Kidney epithelial cell (primary cell): Measurements from ENCODE around the gene PADI6. TPM values are rescaled to one million over a fixed set of nuclear protein-coding genes. Genes with fewer than 3 reads are reported as not detected.

Source experiments
- DNase-seq: peaks from one replicate; pipeline ENCODE4 v3.0.0-alpha.2; 2010; ENCODE audit warnings: low read depth
- H3K27me3 ChIP-seq: 2 replicates; pipeline ENCODE4 v1.6.0; 2011; ENCODE audit warnings: low read length; ENCODE audit not compliant: control insufficient read depth, insufficient read depth
- H3K36me3 ChIP-seq: 2 replicates; pipeline ENCODE4 v1.5.1; 2011; ENCODE audit warnings: low read length; ENCODE audit not compliant: control insufficient read depth, insufficient read depth
- H3K4me3 ChIP-seq: 2 replicates; pipeline ENCODE4 v1.5.1; 2011; ENCODE audit warnings: low read depth, mild to moderate bottlenecking, control low read depth, low read length
- total RNA-seq: library from RNA; depleted of rRNA; stranded (reverse); fragments of >200 nt; gene quantifications from 2 replicates; pipeline ENCODE4 v1.2.3, GENCODE V29; 2015
- TF ChIP-seq, protein P1 (sequence below): IDR thresholded peaks from 2 replicates; pipeline ENCODE4 v1.5.1; 2011; ENCODE audit warnings: mild to moderate bottlenecking, moderate library complexity, low read length, control low read depth, inconsistent platforms; ENCODE audit not compliant: insufficient read depth, poor library complexity, severe bottlenecking

Gene PADI6
- total RNA-seq, 1 donor from 2014 or later: not detected

DNA sequence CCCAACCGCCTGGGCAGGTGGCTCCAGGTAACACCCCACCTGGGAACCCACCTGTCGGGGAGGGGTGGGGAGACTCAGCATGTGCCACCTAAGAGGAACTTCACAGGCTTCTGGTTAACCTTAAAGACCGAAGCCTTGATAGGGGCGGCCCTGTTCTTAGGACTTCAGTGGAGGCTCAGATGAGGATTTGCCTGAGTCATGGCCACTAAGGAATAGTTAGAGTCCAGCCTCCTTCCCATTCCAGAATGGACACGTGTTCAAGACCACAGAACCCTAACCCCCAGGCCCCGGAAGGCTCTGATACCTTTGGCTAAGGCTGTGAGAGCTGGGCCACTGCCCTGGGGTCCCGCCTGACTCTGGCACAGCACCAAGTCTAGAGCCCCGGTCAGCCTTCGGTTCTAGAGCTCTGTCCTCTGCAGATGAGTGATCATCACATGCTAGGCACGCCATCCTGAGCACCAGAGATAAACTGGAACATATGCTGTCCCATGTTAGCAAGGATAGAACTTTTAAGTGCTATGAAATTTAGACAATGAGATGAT, 20.3 kb downstream of the PADI6 start:
- DNase-seq: no peak
- peaks cover 2% of the 10 kb centered on the region for H3K27me3 ChIP-seq
- TF ChIP-seq, protein P1, sequence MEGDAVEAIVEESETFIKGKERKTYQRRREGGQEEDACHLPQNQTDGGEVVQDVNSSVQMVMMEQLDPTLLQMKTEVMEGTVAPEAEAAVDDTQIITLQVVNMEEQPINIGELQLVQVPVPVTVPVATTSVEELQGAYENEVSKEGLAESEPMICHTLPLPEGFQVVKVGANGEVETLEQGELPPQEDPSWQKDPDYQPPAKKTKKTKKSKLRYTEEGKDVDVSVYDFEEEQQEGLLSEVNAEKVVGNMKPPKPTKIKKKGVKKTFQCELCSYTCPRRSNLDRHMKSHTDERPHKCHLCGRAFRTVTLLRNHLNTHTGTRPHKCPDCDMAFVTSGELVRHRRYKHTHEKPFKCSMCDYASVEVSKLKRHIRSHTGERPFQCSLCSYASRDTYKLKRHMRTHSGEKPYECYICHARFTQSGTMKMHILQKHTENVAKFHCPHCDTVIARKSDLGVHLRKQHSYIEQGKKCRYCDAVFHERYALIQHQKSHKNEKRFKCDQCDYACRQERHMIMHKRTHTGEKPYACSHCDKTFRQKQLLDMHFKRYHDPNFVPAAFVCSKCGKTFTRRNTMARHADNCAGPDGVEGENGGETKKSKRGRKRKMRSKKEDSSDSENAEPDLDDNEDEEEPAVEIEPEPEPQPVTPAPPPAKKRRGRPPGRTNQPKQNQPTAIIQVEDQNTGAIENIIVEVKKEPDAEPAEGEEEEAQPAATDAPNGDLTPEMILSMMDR: no peak
- H3K4me3 ChIP-seq: no peak overlapping the region
- no peaks in the 10 kb centered on the region for H3K36me3 ChIP-seq

DNA sequence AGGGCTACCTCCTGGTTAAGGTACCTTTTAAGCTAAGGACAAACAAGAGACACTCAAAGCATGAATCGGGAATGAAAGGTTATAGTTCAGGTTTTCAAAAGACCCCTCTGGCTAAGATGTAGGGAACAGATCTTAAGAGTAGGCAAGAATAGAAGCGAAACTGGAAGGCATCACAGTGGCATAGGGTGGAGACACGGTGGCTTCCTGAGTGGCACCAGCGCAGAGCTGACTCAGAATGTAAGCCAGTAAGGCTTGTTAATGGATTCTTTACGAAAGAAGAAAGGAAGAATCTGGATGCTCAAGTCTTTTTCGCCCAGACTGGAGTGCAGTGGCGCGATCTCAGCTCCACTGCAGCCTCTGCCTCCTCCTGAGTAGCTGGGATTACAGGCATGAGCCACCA, 21.2 kb downstream of the PADI6 start:
- Histone ChIP-seq H3K36me3 (no peaks in the 10 kb centered on the region), H3K27me3 (peaks cover 2% of the 10 kb centered on the region), H3K4me3 (no peak overlapping the region)
- no peak for DNase-seq
- TF ChIP-seq, protein P1: no peak

DNA sequence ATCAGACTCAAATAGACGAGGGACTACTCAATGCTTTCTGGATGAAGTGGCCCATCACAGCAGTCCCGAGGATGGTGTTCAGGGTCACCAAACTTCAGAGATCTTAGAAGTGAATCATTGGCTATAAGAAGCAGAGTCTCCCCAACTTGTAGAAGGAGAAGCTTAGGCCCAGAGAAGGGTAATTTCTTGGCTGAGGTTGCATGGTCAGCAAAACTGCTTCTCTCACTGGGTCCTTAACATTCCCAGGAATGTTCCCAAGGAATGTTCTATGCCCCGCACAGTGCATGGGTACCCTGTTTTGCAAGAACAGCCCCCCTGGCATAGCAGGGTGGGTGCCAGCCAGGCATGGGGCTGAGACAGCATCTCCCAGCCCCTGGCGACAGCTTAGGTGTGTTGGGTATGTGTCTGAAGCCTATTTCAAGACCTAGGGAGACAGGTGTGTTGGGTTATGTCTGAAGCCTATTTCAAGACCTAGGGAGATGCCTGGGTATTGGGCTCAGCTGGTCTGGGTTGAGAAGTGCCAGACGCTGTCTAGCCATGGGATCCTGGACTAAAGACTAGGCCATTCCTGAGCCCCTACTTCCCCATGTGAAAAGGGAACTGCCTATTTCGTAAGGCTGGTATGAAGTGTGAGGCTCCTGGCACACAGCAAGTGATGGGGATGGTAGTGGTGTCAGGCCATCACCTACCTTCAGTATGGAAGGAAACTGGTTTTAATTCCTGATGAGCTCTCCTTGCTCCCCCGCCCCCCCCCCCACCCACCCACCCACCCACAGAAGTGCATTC, 26.1 kb downstream of the PADI6 start:
- H3K36me3 ChIP-seq: no peaks in the 10 kb centered on the region
- TF ChIP-seq, protein P1: no peak
- no peak overlapping the region for H3K4me3 ChIP-seq
- no peak for DNase-seq
- no peaks in the 10 kb centered on the region for H3K27me3 ChIP-seq

DNA sequence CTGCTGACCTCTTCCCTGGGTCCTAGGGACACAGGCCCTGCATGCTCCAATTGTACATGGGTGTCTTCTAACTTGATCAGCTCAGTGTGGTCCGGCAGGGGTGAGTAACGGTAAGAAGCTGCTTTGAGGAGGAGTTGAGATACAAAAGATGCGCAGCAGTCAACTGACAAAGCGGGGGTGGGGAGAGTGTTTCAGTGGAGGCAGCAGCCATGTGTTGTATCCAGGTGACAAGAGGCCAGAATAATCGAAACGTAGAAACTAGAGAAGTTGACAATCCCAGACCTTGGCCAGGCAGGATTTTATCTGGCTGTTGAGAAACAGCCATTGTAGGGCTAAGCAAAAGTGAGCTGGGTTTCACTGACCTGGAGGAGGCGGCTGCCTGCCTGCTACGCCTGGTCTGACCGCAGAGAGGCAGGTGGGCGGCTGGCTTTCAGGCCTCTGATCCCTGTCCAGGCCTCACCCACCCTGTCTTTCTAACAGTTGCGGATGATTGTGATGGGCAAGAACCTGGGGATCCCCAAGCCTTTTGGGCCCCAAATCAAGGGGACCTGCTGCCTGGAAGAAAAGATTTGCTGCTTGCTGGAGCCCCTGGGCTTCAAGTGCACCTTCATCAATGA, 28.8 kb downstream of the PADI6 start:
- Histone ChIP-seq H3K4me3 (no peak overlapping the region), H3K27me3 (no peaks in the 10 kb centered on the region), H3K36me3 (no peaks in the 10 kb centered on the region)
- DNase-seq: no peak
- TF ChIP-seq, protein P1: no peak

DNA sequence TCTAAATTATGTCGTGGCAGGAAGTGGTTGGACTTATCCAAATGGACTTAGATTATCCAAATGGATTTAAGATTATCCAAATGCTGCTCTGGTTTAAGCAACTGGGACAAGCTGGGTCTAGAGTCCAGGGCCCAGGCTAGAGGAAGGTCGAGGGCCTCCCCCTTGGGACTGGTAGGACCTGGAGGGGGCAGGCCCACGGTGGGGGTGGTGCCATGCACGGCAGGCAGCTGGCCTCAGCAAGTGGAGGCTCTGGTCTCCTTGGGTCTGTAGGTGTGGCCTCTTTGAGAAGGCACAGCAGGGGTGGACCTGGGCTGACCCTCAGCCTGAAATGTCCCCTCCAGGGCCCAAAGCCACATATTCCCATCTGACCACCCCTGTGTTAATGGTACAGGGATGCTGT, 29.8 kb downstream of the PADI6 start:
- TF ChIP-seq, protein P1: no peak
- DNase-seq: no peak
- Histone ChIP-seq H3K27me3 (no peaks in the 10 kb centered on the region), H3K4me3 (no peak overlapping the region), H3K36me3 (no peaks in the 10 kb centered on the region)
